Transverse colon (tissue), 4 donors: ENCODE measurements around the gene ALDH1L2. TPM values are rescaled to one million over a fixed set of nuclear protein-coding genes. Genes with fewer than 3 reads are reported as not detected.

ENCODE experiments used
- DNase-seq: peaks from one replicate; pipeline ENCODE4 v3.0.0-alpha.2; 2019
- H3K27ac ChIP-seq, 4 donors: fragments of 200-600 bp; sonication (generic); 2 replicates each; pipeline ENCODE4 v1.5.1; 2016 to 2018; ENCODE audit warnings: inconsistent platforms in 4 of 4
- H3K27me3 ChIP-seq: fragments of 200-600 bp; sonication (generic); 2 replicates; pipeline ENCODE4 v1.5.1; 2017; ENCODE audit warnings: inconsistent platforms
- H3K36me3 ChIP-seq, 4 donors: fragments of 200-600 bp; sonication (generic); 2 replicates each; pipeline ENCODE4 v1.5.1; 2017 to 2019; ENCODE audit warnings: inconsistent platforms in 4 of 4
- H3K4me1 ChIP-seq, 4 donors: fragments of 200-600 bp; sonication (generic); 2 replicates each; pipeline ENCODE4 v1.5.1; 2017 to 2020; ENCODE audit warnings: inconsistent platforms in 4 of 4
- H3K4me3 ChIP-seq, 4 donors: fragments of 200-600 bp; sonication (generic); 1 replicate in 1 of 4; 2 replicates in 3 of 4; pipeline versions ENCODE4 v1.5.1 to v1.6.1; 2017 to 2019; ENCODE audit warnings: inconsistent platforms in 4 of 4
- H3K9me3 ChIP-seq, 2 donors: fragments of 200-600 bp; sonication (generic); 2 replicates each; pipeline ENCODE4 v1.5.1; 2017 to 2019; ENCODE audit warnings: inconsistent platforms in 2 of 2
- CTCF ChIP-seq, 5 experiments: fragments of 200-600 bp in 3 of 5; fragments of 450-650 bp in 2 of 5; sonication (generic) in 3 of 5; IDR thresholded peaks; 1 replicate in 2 of 5; 2 replicates in 3 of 5; pipeline ENCODE4 v1.5.1; 2016 to 2017; ENCODE audit warnings: antibody characterized with exemption in 5 of 5, inconsistent platforms in 3 of 5, mild to moderate bottlenecking in 2 of 5, moderate library complexity in 1 of 5
- EP300 ChIP-seq: sonication (generic); formaldehyde crosslinking; IDR thresholded peaks from one replicate; pipeline ENCODE4 v1.6.1; 2017; ENCODE audit warnings: antibody characterized with exemption, low read depth
- POLR2A ChIP-seq: fragments of 450-650 bp; IDR thresholded peaks from one replicate; pipeline ENCODE4 v1.6.1; 2016; ENCODE audit warnings: antibody characterized with exemption, mild to moderate bottlenecking, moderate library complexity
- POLR2AphosphoS5 ChIP-seq, 3 donors: sonication (generic); formaldehyde crosslinking; IDR thresholded peaks; one replicate each; pipeline ENCODE4 v1.6.1; 2016; ENCODE audit warnings: antibody characterized with exemption in 3 of 3
- WGBS, 2 donors: methylation state at CpG; one replicate each; pipeline ENCODE4 v1.1.5; 2018; ENCODE audit warnings: low coverage in 1 of 2; 5-methylcytosine and 5-hydroxymethylcytosine counted together
- in situ Hi-C, 4 donors: fragments of 200-750 bp; cut with MboI; loops; one replicate each; pipeline versions ENCODE4 v1.15.0 to v1.15.1; 2017; ENCODE audit warnings: low sequenced_read_pairs in 3 of 4, low pct_ligation_motif_present in 1 of 4, low pct_unique_long_range_greater_than_20kb in 1 of 4
- intact Hi-C: fragments of 100-400 bp; cut with DNase I; formaldehyde crosslinking; loops from one replicate; pipeline ENCODE4 v1.15.1; 2023; ENCODE audit warnings: low total_unique reads
- total RNA-seq, 4 donors: library from RNA; depleted of rRNA; stranded (reverse); fragments of >200 nt; gene quantifications; one replicate each; pipeline ENCODE4 v1.1.0, GENCODE V29; 2016

Gene ALDH1L2
- total RNA-seq, 4 donors from 2014 or later = 0.37 to 4.8 (median 2.3) TPM

DNA sequence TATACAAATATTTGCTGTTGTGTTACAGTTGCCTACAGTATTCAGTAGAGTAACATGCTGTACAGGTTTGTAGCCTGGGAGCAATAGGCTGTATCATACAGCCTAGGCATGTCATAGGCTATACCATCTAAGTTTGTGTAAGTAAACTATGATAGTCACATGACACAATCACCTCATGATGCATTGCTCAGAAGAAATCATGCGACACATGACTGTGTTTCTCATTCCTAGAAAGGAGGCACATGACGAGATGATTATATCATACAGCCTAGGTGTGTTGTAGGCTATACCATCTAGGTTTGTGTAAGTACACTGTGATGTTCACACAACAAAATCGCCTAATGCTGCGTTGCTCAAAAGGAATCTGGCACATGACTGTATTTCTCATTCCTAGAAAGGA is 66.2 kb downstream of the ALDH1L2 start:
- no peaks in the 10 kb centered on the region for H3K27me3 ChIP-seq
- H3K36me3 ChIP-seq = no peaks in the 10 kb centered on the region
- H3K27ac ChIP-seq = no peak overlapping the region
- H3K4me3 ChIP-seq = no peak overlapping the region
- intact Hi-C loops = no loop called here
- TF ChIP-seq POLR2AphosphoS5 (IDR thresholded peaks at IDR 0.05) (no peak), CTCF (IDR thresholded peaks at IDR 0.05) (no peak), POLR2A (no peak), EP300 (no peak)
- 91 to 100% methylated on average over 2 to 4 of the region's 4 CpGs for WGBS, 2 donors
- no peak for DNase-seq
- H3K4me1 ChIP-seq = no peaks in the 10 kb centered on the region
- in situ Hi-C loops = no loop called here
- no peaks in the 10 kb centered on the region for H3K9me3 ChIP-seq

DNA sequence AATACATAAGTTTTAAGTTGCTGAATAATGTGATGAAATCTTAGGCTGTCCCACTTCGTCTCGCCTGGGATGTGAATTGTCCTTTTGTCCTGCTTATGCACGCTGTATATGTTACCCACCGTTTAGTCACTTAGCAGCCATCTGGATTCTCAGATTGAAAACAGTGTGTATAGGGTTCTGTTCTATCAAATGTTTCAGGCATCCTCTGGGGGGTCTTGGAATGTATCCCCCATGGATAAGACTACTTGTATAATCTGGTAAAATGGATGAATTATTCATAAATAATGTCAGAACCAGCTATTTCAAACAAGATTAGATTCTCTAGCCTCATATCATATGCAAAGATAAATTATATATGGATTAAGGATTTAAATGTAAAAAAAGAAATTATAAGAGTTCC is 68.7 kb downstream of the ALDH1L2 start:
- peaks cover 0 to 7% (median 2%) of the 10 kb centered on the region in 4 donors for H3K36me3 ChIP-seq

GRCh38 chr12:105014603-105015002 is 69.7 kb downstream of the ALDH1L2 start:
- H3K27me3 ChIP-seq = no peaks in the 10 kb centered on the region
- in situ Hi-C loops (no loop called here), intact Hi-C loops (no loop called here)
- no peaks in the 10 kb centered on the region for H3K4me1 ChIP-seq
- TF ChIP-seq POLR2AphosphoS5 (IDR thresholded peaks at IDR 0.05) (no peak), EP300 (no peak), POLR2A (no peak), CTCF (IDR thresholded peaks at IDR 0.05) (no peak)
- DNase-seq = no peak
- WGBS, 2 donors = 77 to 89% methylated on average over 2 of the region's 2 CpGs
- peaks cover 0 to 7% (median 2%) of the 10 kb centered on the region in 4 donors for H3K36me3 ChIP-seq
- H3K27ac ChIP-seq = no peak overlapping the region
- no peak overlapping the region for H3K4me3 ChIP-seq
- no peaks in the 10 kb centered on the region for H3K9me3 ChIP-seq

More for the DNA sequence above, 68.7 kb downstream of the ALDH1L2 start:
- TF ChIP-seq POLR2A (no peak), CTCF (IDR thresholded peaks at IDR 0.05) (no peak), POLR2AphosphoS5 (IDR thresholded peaks at IDR 0.05) (no peak), EP300 (no peak)
- 90 to 95% methylated on average over 4 of the region's 4 CpGs for WGBS, 2 donors
- no peak for DNase-seq
- Histone ChIP-seq H3K4me1 (no peaks in the 10 kb centered on the region), H3K4me3 (no peak overlapping the region), H3K9me3 (no peaks in the 10 kb centered on the region), H3K27me3 (no peaks in the 10 kb centered on the region), H3K27ac (no peak overlapping the region)
- intact Hi-C loops = no loop called here
- in situ Hi-C loops = no loop called here

DNA sequence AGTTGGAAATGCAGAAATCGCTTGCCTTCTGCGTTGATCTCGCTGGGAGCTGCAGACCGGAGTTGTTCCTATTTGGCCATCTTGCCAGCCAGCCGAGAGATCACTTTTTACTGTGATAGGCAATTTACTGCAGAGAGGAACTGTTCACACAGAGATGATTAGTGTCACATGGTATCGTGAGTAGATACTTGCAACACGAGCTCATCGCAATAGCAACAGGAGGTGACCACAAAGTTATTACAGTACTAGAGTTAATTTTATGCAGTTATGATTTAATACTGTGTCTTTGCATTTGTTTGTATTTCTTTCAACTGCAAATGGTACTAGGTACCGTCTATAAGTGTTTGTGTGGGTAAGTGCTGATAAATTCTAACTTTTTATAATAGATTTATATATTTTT is 70.4 kb downstream of the ALDH1L2 start:
- Histone ChIP-seq H3K36me3 (peaks cover 0 to 7% (median 2%) of the 10 kb centered on the region in 4 donors), H3K9me3 (no peaks in the 10 kb centered on the region), H3K27me3 (no peaks in the 10 kb centered on the region), H3K4me1 (no peaks in the 10 kb centered on the region), H3K4me3 (no peak overlapping the region), H3K27ac (no peak overlapping the region)
- WGBS, 2 donors = 78 to 95% methylated on average over 4 to 9 of the region's 9 CpGs
- in situ Hi-C loops (no loop called here), intact Hi-C loops (no loop called here)
- DNase-seq = no peak
- TF ChIP-seq EP300 = no peak

DNA sequence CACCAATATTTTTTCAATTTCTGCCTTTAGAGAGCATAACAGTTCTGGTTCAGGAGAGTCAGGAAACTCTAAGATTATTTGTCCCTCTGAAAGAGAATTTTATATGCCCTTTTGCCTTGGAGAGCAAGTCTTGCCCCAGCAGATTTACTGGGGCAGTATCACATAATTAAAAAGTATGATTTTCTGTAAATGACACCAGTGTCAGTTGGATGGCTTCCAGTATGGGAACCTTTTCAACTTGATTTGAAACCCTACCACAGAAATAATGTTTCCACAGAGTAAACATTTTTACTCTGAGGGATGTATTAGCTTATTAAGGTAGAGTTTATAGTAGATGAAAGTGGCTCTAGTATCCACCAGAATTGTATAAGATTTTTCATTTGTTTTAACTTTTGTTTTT is 82.8 kb downstream of the ALDH1L2 start:
- no peak for TF ChIP-seq POLR2AphosphoS5 (IDR thresholded peaks at IDR 0.05)
- no peak for TF ChIP-seq POLR2A
- TF ChIP-seq EP300 = no peak
- TF ChIP-seq CTCF (IDR thresholded peaks at IDR 0.05) = no peak
- Histone ChIP-seq H3K27me3 (no peaks in the 10 kb centered on the region), H3K36me3 (peaks cover 0 to 35% (median 0%) of the 10 kb centered on the region in 4 donors), H3K4me3 (no peak overlapping the region), H3K9me3 (no peaks in the 10 kb centered on the region), H3K4me1 (peaks cover 0 to 15% (median 5%) of the 10 kb centered on the region in 4 donors), H3K27ac (no peak overlapping the region)
- intact Hi-C loops (no loop called here), in situ Hi-C loops (no loop called here)
- no peak for DNase-seq
